HTR-8/SVneo (cell line): Measurements from ENCODE around the gene IL5.
"Not testable (repeated sequence)": the region's sequence is repeated elsewhere in the genome, so short reads cannot be mapped to it uniquely, and the experiment has no call there.

ENCODE experiments used
- DNase-seq: peaks from one replicate; pipeline ENCODE4 v3.0.0; 2011; ENCODE audit warnings: low spot score, mixed read lengths; ENCODE audit not compliant: insufficient read length
- FAIRE-seq: peaks from 2 replicates; lab custom pipeline; 2011; peaks lifted over from hg19 to GRCh38; lab: Jason Lieb, UNC

IL5 gene

DNA sequence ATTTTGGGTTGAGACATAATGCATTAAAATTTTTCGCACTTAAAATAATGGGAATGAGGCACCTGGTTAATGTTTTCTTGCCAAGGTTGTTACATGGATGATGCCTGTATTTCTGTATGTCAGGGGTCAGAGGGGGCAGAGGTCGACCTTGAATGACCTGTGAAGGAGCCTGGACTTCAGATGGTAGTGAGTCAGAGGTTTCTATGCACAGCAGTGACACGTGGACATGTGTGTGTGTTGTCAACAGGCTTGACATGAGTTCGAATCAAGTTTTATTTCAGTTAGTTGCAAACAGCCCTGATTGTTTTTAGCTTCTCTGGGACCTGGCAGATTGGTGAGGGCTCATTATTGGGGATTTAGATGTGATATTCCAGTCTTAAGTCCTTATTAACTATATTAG is 3.6 kb downstream of the IL5 start:
- no peak for DNase-seq
- FAIRE-seq, result no peak

DNA sequence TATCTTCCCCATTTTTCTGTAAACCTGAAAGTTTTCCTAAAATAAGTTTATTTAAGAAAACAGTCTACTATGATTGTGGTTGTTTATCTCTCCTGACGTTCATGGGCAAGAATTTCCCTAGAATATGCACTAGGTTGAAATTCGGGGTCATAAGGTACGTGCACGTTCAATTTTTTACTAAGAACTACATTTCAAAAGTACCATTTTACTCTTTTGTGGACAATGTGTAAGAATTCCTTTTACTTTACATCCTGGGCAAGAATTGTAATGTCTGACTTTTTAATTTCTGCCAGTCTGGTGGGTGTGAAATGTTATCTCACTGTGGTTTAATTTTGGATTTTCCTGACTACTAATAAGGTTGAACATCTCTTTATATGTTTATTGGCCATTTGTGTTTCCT is 12.4 kb downstream of the IL5 start:
- no peak for FAIRE-seq

DNA sequence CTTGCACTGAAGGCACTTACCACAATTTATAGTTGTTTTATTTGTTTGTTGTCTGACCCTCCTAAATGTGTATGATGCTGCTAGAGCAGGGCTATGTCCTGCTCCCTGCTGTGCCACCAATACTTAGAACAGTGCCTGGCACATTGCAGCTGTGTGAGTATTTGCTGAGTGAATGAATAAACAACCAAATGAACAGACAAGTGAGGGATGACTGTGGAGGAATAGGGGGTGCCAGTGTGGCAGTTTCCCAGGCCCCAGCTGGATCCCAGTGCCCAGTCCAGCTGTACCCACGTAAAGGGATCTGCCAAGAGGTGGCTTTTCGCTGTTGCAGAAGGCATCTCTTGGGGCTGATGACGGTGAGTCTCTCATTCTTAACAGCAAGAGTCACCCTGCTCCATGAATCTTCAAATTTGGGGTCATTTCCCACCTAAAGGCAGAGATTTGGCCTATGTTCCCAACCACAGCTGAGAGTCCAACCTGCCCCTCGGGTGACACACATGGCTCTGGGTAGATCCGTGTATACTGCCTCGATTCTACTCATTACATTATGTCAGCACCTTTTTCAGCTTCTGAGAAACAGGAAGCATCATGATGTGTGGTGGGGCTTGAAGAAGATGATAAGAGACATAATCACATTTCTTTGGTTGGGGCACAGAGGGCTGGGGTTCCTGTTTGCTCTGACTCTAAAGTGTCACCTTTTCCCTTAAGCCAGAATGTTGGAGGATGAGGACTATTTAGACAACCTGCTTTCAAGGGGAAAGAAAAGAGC is 14.3 kb downstream of the IL5 start:
- no peak for FAIRE-seq
- DNase-seq, result no peak

More for the DNA sequence above, 12.4 kb downstream of the IL5 start:
- no peak for DNase-seq

DNA sequence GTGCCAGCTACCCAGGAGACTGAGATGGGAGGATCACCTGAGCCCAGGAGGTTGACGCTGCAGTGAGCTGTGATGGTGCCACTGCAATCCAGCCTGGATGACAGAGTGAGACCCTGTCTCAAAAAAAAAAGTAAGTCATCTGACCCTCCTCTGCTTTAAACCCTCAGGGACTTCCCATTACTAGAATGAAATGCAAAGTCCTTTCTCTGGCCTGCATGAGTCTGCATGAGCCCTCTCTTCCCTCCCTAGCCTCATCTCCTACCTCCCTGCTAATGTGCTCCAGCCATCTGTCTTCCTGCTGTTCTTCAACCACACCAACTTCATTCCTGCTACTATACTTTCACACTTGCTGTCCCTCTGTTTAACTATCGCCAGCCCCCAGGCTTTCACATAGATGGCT is 15.3 kb downstream of the IL5 start:
- no peak for DNase-seq
- FAIRE-seq, result no peak

DNA sequence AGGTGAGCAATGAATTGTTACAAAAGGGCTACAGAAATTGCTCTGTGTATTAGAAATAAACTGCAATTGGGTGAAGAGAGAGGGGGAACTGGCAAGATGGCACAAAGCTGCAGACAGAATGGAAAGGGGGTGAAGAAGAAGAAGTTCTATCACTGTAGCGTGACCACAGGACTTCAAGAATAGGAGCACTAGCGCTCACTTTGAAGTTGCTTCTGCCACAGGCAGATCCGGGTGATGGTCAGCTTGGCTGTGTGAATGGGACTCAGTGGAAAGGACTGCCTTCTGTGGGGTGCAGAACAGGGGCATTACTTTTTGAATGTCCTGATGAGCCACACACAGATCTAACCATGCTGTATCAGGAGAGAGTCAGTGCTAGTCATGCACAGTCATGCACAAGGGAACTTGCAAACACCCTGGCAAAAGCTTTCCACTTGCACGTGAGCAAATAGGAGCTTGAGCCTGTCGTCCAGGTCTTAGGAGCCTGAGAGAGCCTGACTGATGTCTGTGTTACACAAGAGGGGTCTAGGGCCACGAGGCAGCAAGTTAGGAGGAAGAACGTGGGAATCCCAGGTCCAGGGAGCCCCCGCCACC is 16.3 kb downstream of the IL5 start:
- DNase-seq (no peak), FAIRE-seq (no peak)

DNA sequence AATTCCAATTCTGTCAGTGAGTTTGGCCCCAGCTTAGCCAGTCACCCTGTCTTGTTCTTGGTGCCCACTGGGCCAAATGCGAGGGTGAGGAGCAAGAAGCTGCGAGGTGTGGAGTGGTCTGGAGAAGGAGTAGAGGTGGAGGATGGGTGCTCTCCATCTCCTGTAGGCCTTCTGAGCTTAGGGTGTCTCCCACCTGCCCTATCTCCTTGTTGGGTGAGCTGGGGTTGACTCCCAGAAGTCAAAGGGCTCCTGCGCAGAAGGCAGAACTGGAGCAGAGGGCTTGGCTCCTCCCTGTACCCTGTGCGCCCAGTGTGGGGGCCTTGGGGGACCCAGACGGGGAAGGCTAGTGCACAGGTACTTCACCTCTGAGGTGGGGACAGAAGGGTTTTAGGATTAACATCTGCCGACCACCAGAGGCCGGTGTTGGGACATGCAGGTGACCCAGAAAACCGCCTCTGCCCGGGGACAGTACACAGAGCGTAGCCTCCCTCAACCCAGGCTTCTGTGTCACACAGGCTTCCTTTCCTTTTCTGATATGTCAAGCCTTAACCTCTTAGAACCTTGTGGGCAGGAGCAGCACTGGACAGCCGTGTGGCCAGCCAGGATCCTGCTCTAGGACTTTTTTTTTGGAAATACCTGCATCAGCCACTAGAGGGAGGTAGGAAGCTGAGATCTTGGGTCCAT is 16.9 kb downstream of the IL5 start:
- DNase-seq (peak; percentile 74), FAIRE-seq (no peak)

DNA sequence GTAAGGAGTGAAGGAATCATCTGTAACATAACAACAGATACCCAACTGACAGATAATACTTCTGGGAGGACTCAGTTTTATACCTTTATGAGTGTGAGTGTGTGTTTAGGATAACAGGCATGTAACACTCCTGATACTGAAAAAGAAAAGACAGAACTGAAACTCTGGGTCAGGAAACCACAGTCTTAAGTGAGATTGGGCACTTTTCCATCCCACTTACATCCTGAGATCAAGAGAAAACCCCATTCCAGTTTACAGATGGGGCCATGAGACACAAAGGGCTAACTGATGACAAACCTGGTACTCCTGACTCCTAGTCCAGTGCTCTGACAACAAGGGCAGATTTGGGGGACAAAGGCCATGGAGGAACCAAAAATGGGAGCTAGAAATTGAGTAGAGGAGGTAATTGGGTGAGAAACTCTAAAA is 18.0 kb downstream of the IL5 start:
- FAIRE-seq (no peak), DNase-seq (no peak)

DNA sequence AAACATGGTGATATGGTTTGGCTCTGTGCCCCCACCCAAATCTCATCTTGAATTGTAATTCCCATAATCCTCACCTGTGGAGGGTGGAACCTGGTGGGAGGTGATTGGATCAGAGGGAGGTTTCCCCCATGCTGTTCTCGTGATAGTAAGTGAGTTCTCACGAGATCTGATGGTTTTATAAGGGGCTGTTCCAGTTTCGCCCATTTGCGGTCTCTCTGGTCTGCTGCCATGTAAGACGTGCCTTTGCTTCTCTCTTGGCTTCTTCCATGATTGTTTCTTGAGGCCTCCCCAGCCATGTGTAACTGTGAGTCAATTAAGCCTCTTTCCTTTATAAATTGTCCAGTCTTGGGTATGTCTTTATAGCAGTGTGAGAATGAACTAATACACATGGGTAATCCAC is 18.4 kb downstream of the IL5 start:
- not testable (repeated sequence) for DNase-seq, FAIRE-seq

DNA sequence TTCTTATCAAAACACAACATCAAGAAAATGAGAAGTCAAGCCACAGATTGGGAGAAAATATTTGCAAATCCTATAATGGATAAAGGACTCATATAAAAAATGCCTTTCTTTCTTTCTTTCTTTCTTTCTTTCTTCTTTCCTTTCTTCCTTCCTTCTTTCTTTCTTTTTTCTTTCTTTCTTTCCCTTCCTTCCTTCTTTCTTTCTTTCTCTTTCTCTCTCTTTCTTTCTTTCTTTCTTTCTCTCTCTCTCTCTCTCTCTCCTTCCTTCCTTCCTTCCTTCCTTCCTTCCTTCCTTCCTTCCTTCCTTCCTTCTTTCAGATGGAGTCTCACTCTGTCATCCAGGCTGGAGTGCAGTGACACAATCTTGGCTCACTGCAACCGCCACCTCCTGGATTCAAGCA is 21.3 kb downstream of the IL5 start:
- DNase-seq, FAIRE-seq: not testable (repeated sequence)

DNA sequence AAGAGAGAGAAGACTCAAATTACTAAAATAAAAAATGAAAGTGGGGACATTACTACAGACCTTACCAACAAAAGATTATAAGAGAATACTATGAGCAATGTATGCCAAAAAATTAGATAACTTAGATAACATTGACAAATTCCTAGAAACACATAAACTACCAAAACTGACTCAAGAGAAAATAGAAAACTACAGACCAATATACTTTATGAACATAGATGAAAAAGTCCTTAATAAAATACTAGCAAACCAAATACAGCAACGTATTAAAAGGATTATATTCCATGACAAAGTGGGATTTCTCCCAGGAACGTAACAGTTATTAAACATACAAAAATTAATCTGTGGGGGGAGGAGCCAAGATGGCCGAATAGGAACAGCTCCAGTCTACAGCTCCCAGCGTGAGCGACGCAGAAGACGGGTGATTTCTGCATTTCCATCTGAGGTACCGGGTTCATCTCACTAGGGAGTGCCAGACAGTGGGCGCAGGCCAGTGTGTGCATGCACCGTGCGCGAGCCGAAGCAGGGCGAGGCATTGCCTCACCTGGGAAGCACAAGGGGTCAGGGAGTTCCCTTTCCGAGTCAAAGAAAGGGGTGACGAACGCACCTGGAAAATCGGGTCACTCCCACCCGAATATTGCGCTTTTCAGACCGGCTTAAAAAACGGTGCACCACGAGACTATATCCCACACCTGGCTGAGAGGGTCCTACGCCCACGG is 29.5 kb downstream of the IL5 start:
- DNase-seq, FAIRE-seq: not testable (repeated sequence)

DNA sequence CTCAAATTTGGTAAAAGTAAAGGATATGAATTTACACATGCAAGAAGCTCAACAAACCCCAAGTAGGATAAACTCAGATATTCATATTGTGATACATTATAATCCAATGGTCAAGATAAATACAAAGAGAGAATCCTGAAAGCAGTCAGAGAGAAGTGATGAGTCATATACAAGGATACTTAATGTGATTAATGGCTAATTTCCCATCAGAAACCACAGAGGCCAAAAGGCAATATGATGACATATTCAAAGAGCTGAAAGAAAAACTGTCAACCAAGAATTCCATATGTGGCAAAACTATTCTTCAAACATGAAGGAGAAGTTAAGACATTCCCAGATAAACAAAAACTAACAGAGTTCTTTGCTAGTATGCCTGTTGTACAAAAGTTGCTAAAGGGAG is 33.2 kb downstream of the IL5 start:
- no peak for DNase-seq
- FAIRE-seq, result no peak

DNA sequence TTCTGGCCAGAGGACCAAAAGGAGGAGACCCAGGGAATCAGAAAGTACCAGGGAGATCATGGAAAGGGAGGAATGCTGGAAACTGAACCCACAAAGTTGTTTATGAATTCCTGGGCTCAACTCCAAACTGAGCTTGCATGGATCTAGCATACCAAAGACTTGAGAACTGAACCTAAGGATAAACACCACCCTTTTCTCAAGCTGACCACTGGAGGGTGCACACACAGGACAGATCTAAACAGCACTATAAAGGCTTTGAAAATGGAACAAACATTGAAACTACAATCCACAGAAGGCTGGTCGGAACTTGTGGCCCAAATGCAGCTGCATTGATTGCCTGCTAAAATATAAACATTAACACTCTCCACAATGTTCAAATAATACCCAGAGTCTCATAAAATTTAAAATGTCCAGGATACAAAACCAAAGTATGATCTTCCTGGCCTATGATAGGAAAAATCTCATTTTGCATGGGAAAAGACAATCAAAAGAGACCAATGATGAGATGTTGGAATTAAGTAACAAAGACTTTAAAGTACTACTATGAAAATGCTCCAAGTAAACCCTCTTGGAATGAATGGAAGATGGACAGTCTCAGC is 37.1 kb downstream of the IL5 start:
- FAIRE-seq (peak; percentile 40), DNase-seq (peak; percentile 74)

DNA sequence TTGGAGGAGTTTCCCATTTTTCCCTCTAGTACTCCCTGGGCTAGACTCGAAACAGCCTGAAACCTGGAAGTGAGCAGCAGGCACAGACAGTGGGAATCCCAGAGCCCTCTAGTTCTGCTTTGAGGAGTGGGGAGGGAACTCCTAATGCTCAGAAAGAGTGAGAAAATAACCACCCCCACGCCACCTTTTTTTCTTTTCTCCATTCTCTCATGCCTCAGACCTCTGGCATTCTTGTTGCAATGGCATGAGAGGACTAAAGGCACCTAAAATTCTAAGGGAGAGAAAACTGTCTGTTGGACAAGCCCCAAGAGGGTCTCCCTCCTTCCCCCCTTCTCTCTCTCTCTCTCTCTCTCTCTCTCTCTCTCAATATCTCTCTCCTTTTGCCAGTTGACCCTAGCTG is 37.7 kb downstream of the IL5 start:
- DNase-seq (no peak), FAIRE-seq (no peak)

DNA sequence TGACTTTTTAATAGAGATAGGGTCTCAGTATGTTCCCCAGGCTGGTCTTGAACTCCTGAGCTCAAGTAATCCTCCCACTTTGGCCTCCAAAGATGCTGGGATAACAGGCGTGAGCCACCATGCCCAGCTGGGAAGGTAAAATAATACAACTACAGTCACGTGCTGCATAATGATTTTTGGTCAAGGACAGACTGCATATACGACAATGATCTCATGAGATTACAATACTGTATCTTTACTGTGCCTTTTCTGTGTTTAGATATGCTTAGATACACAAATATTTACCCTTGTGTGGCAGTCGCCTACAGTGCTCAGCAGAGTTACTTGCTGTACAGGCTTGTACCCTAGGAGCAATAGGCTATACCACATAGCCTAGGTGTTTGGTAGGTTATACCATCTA is 38.6 kb downstream of the IL5 start:
- no peak for FAIRE-seq

DNA sequence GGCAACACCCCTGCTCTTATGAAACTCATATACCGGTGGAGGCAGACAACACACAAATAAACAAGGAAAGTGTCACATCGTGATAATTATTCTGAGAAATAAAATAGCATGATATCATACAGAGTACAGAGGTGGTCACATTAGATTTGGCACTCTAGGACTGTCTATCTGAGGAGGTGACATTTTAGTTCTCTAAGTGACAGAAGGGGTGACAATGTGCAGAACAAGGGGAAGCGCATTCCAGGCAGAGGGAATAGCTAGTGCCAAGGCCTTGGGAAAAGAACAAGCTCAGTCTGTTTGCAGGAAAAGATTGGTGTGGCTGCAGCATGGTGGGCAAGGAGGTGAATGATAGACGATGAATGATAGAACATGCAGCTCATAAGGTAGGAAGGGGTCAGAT is 40.1 kb downstream of the IL5 start:
- FAIRE-seq (no peak), DNase-seq (no peak)

More for the DNA sequence above, 38.6 kb downstream of the IL5 start:
- DNase-seq, result no peak

DNA sequence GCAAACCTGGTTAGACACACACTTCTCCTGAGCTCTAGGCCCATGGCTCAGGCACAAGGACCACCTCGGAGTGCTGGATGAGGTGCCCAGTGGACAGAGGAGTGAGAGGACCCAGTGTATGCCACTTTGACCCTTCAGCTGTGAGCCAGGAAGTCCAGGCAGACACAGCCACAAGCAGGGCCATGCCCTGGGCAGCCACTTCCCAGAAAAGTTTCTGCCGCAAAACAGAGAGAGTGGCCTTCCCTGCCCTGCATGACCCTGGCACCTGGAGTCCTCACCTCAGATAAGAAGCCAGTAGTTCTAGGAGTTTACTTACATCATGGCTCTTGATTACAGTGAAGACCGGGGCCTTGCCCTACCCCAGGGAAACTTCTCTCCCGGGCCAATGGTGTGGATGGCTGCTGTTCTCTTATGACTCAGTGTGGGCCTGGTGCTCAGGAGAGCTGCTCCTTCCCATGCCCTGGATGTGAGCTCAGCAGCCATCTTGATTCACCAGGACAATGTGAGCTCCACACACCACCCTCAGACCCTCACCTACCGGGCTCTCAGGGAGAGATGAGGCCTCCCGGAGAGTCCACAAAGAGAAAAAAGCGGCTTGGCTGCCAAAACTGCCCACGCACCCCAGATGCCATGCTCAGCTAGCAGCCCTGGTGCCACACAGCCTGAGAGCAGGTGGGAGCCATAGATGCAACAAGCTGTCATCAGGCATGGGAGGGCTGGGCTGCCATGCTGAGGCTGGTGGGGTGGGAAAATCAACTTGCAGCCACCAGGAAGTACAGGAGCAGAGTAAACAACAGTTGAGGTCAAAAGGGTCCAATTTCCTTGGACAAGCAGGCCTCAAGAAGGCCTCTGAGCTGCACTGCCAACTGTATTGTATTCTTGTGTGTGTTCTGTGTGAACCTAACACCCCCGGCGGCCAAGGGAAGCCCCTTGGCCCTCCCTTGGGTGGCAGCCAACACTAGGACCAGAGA is 41.1 kb downstream of the IL5 start:
- FAIRE-seq, result no peak
- DNase-seq, result no peak

DNA sequence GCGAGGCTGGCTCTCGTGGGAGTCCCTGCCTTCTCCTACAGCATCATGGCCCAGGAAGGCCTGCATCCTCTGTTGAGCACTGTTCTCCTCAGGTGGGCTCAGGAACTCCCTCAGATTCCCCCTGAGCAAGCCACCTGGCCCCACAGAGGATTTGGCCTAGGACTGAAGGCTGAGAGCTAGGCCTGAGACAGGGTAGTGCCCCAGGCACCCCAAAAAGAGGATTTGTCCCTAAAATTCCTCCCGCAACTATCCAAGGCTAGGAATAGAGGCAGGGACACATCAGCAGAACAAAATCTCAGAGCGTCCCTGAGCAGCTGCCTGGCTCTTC is 41.7 kb downstream of the IL5 start:
- FAIRE-seq, result no peak
- no peak for DNase-seq

DNA sequence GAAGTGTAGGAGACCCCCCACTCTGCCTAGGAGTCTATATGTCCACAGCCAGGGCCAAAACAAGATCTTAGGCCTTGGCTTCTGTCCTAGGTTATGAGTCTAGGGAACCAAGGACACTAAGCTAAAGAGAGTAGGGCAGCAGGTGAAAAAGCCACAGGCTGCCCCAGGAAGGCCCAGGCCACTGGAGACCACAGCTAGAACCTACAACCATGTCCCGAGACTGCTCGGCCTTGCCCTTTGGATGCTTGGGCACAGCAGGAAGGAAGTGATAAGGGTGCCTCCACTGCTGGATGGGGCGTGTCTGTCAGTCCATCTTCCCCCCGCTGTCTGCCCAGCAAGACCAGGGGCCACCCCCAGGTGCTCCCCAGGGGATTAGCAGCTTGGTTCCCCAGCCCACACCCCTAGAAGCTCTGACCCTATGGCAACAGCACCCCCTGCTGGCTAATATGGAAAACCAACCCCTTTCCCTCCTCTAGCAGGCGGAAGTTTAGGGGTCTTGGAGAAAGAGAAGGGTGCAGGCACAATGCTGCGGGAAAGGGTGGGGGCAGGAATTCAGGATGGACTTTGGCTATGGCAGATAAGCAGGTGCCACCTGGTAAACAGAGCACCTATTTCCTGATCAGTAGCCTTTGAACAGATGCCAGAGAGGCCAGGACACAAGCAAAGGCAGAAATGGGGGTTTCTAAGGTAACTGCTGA is 42.2 kb downstream of the IL5 start:
- FAIRE-seq (peak; percentile 54), DNase-seq (peak; percentile 62)
